Stimulated activated naive CD8-positive, alpha-beta T cell treated with anti-CD3 and anti-CD28 coated beads, Interleukin-15, Interleukin-2, amounts not matched to agents 100 U/mL and 50 U/mL, for 24 hours (primary cell): ENCODE data around the gene ZNF740.
"Not testable (repeated sequence)": the region's sequence is repeated elsewhere in the genome, so short reads cannot be mapped to it uniquely, and the experiment has no call there.

Experiments
- ATAC-seq: fragments of 150-1000 bp; cut with Tn5 transposase; one replicate; pipeline ENCODE4 v1.10.0; 2021
- DNase-seq: peaks from one replicate; pipeline ENCODE4 v3.0.0; 2021

Gene ZNF740

DNA sequence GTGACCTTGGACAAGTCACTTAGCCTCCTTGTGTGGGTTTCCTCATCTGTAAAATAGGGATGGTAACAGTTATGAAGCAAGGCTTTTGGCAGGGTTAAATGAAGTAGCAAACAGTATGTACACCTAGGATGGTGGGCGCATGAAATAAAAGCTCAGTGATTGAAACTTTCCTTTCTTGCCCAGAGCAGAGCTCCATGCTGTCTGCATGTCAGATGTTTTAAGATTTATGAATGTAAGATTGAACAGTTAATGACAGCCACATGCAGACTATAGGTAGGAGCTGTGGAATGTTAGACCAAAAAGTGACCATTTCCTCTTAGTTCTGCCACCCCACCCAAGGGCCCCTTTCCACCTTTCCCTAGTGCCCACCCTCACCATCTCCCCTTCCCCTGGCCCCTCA is 14.5 kb downstream of the ZNF740 start:
- DNase-seq (no peak), ATAC-seq (no peak)

- ATAC-seq (no peak), DNase-seq (no peak)
Measured at GRCh38 chr12:53195516-53196420, 15.2 kb downstream of the ZNF740 start.

- ATAC-seq (no peak), DNase-seq (no peak)
Measured at GRCh38 chr12:53196486-53196885, 16.0 kb downstream of the ZNF740 start.

DNA sequence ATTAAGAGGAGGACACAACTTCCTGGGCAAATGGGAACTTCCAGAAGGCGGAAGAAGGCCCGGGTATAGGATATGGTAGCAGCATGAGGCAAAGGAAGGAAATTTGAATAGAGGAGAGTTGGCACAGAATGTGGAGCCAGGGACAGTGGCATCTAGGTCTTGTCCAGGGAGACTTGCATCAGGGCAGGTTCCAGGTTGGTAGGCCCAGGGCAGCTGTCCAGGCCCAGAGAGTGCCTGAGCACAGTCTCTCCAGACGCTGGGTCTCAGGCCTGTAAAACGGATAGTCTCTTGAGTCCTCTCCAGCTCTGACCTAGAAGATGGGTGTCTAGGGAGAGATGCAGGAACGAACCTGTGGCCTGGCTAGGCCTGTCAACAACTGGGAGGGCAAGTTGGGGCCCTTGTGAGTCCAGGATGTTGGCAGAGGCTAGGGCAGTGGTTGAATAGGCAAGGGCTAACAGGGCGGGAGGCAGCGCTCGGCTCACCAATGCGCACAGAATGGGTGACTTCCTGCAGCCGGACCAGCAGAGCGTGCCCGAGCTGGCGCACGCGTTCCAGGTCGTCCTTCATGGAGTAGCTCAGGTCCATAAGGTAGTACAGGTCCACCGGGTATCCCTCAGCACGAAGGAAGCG is 16.6 kb downstream of the ZNF740 start:
- DNase-seq (no peak), ATAC-seq (no peak)

- ATAC-seq (no peak), DNase-seq (no peak)
Measured at GRCh38 chr12:53198486-53199110, 18.1 kb downstream of the ZNF740 start.

DNA sequence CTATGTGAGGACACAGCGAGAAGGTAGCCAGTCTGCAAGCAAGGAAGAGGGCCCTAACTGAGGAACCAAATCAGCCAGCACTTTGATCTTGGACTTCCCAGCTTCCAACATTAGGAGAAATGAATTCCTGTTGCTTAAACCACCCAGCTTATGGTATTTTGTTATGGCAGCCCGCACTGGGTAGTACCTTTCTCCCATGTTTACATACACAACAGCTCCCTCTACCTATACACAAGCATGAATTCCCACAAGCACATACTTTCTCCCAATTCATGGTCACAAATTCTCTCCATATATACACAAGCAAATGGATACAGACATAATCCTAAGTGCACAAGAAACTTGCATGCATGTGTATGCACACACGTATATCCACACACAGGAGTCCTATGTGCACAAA is 19.2 kb downstream of the ZNF740 start:
- ATAC-seq (no peak), DNase-seq (no peak)

- DNase-seq = no peak
Measured at GRCh38 chr12:53200107-53200457, 19.6 kb downstream of the ZNF740 start.

GRCh38 chr12:53200458-53201176 is 20.1 kb downstream of the ZNF740 start:
- ATAC-seq (peak; percentile 25), DNase-seq (no peak)

More at GRCh38 chr12:53200107-53200457, 19.6 kb downstream of the ZNF740 start:
- ATAC-seq = no peak

- DNase-seq (no peak), ATAC-seq (no peak)
Measured at GRCh38 chr12:53201177-53201541, 20.6 kb downstream of the ZNF740 start.

DNA sequence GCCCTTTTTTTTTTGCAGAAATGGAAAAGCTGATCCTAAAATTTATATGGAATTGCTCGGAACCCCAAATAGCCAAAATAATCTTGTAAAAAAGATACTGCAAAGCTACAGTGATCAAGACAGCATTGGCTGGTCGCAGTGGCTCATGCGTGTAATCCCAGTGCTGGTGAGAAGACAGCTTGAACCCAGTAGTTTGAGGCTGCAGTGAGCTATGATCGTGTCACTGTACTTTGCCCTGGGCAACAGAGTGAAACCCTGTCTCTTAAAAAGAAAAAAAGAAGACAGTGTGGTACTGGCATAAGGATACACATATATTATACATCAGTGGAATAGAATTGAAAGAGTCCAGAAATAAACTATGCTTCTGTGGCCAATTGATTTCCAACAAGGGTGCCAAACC is 21.1 kb downstream of the ZNF740 start:
- DNase-seq (no peak), ATAC-seq (no peak)

GRCh38 chr12:53202316-53202715 is 21.8 kb downstream of the ZNF740 start:
- not testable (repeated sequence) for DNase-seq, ATAC-seq

DNA sequence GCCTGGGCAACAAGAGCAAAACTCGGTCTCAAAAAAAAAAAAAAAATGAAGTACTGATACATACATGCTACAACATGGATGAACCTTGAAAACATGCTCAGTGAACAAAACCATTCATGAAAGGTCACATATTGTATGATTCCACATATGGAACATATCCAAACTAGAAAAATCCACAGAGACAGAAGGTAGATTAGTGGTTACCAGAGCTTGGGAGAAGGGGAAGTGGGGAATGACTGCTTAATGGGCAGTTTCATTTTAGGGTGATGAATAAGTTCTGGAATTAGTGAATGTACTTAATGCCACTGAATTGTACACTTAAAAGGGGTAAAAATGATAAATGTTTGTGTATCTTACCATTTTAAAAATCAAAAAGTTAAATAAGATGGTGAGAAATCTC is 23.8 kb downstream of the ZNF740 start:
- no peak for ATAC-seq

GRCh38 chr12:53205747-53206419 is 25.4 kb downstream of the ZNF740 start:
- DNase-seq = peak; percentile 87
- ATAC-seq = peak; percentile 86

More for the DNA sequence above, 23.8 kb downstream of the ZNF740 start:
- DNase-seq = no peak

DNA sequence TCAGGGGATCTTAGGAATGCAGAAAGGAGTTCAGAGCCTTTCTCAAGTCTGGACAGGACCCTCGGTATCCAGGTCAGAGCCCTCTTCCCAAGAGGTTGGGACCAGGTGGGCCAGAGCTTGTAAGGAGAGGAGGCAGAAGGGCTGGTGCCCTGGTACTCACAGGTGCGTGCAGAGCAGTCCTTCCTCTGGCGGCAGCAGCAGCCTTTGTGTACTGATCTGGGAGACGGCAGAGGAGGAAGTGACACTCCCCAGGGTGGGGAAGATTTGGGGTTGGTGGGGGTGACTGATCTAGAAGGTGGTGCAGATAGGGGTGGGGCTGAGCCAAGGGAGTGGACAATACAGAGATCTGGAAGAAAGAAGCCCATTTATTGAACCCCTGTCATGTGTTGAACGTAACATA is 26.5 kb downstream of the ZNF740 start, which contains the start of gene ITGB7:
ITGB7 (minus strand) TSS at position 210 of the 400 bp plus-strand sequence. CDS start 6,808 bp downstream, outside the sequence.
- ATAC-seq = peak; percentile 72
- peak; percentile 76 for DNase-seq

- DNase-seq = no peak
- no peak for ATAC-seq
Measured at GRCh38 chr12:53208435-53208834, 27.9 kb downstream of the ZNF740 start.

- ATAC-seq = peak; percentile 25
- DNase-seq = peak; percentile 50
Measured at GRCh38 chr12:53208877-53209463, 28.4 kb downstream of the ZNF740 start.

GRCh38 chr12:53210843-53211242 is 30.3 kb downstream of the ZNF740 start:
- DNase-seq (no peak), ATAC-seq (no peak)

GRCh38 chr12:53211476-53212381 is 31.2 kb downstream of the ZNF740 start:
- DNase-seq (peak; percentile 49), ATAC-seq (no peak)

DNA sequence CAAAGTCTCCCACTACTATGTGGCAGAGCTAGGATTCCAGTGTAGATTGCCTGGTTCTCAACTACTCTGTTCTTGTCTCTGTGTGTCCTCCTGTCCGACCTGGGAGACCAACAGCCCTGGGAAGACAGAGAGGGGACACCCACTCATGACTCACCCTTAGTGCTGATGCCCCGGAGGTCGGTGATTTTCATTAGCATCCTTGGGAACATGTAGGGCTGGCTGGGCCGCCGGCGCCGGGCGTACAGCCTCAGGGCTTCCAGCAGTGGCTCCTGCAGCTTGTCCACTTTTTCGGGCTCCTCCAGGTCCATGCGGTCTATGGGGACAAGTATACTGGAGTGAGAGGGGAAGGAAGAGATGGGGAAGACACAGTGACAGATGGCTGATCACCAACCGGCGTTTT is 32.4 kb downstream of the ZNF740 start:
- no peak for DNase-seq
- no peak for ATAC-seq

- ATAC-seq = peak; percentile 62
- DNase-seq = peak; percentile 92
Measured at GRCh38 chr12:53213348-53213747, 32.8 kb downstream of the ZNF740 start.
